HEK293T (cell line): Measurements from ENCODE around the gene CRYGS.

Experiments
- CTCF ChIA-PET: fragments of 350-600 bp; formaldehyde crosslinking; extraction: SDS; loops from one replicate; lab custom pipeline; 2021; ENCODE audit warnings: antibody characterized with exemption, inconsistent platforms; lab: Yijun Ruan, JAX
- POLR2A ChIA-PET: fragments of 350-600 bp; formaldehyde crosslinking; extraction: SDS; loops from one replicate; lab custom pipeline; 2020; ENCODE audit warnings: antibody characterized with exemption, inconsistent platforms; lab: Yijun Ruan, JAX
- DNase-seq: peaks from one replicate; pipeline ENCODE4 v3.0.0; 2012; ENCODE audit warnings: mixed read lengths; ENCODE audit errors: extremely low spot score
- ARNT ChIP-seq: fragments of 450-650 bp; IDR thresholded peaks from 2 replicates; pipeline ENCODE4 v1.6.1; 2017; ENCODE audit warnings: mild to moderate bottlenecking
- BHLHE40 ChIP-seq: fragments of 450-650 bp; IDR thresholded peaks from 2 replicates; pipeline ENCODE4 v1.6.1; 2016; ENCODE audit warnings: mild to moderate bottlenecking, moderate library complexity, borderline replicate concordance
- CTBP1 ChIP-seq: fragments of 450-650 bp; IDR thresholded peaks from 2 replicates; pipeline ENCODE4 v1.6.1; 2016; ENCODE audit warnings: borderline replicate concordance
- ELF4 ChIP-seq: fragments of 450-650 bp; IDR thresholded peaks from 2 replicates; pipeline ENCODE4 v1.6.1; 2017; ENCODE audit warnings: antibody characterized with exemption
- FOXA1 ChIP-seq: fragments of 450-650 bp; IDR thresholded peaks from 2 replicates; pipeline ENCODE4 v1.6.1; 2016; ENCODE audit warnings: mild to moderate bottlenecking
- FOXK2 ChIP-seq: fragments of 450-650 bp; IDR thresholded peaks from 2 replicates; pipeline ENCODE4 v1.6.1; 2016; ENCODE audit warnings: mild to moderate bottlenecking
- FOXM1 ChIP-seq: fragments of 450-650 bp; IDR thresholded peaks from 2 replicates; pipeline ENCODE4 v1.6.1; 2017; ENCODE audit warnings: mild to moderate bottlenecking, borderline replicate concordance
- HDGF ChIP-seq: fragments of 450-650 bp; IDR thresholded peaks from 2 replicates; pipeline ENCODE4 v1.6.1; 2017; ENCODE audit warnings: antibody characterized with exemption, borderline replicate concordance
- L3MBTL2 ChIP-seq: fragments of 450-650 bp; conservative IDR thresholded peaks from 2 replicates; pipeline ENCODE4 v1.6.1; 2016; ENCODE audit warnings: mild to moderate bottlenecking
- LEF1 ChIP-seq: fragments of 450-650 bp; IDR thresholded peaks from 2 replicates; pipeline ENCODE4 v1.6.1; 2017; ENCODE audit warnings: mild to moderate bottlenecking, borderline replicate concordance
- NFRKB ChIP-seq: fragments of 450-650 bp; IDR thresholded peaks from 2 replicates; pipeline ENCODE4 v1.6.1; 2016; ENCODE audit warnings: mild to moderate bottlenecking, moderate library complexity
- SP1 ChIP-seq: fragments of 450-650 bp; IDR thresholded peaks from 2 replicates; pipeline ENCODE4 v1.6.1; 2017
- SUZ12 ChIP-seq: fragments of 450-650 bp; IDR thresholded peaks from 2 replicates; pipeline ENCODE4 v1.6.1; 2016; ENCODE audit warnings: mild to moderate bottlenecking
- TARDBP ChIP-seq: fragments of 450-650 bp; IDR thresholded peaks from 2 replicates; pipeline ENCODE4 v1.6.1; 2016
- ZNF384 ChIP-seq: fragments of 450-650 bp; IDR thresholded peaks from 2 replicates; pipeline ENCODE4 v1.6.1; 2016
- TF ChIP-seq, protein P1 (sequence below): fragments of 450-650 bp; IDR thresholded peaks from 2 replicates; pipeline ENCODE4 v1.6.1; 2016

The CRYGS gene

GRCh38 chr3:186544281-186544680 is at the start of gene CRYGS:
Gene CRYGS (minus strand): TSS chr3:186544380. CDS start chr3:186544326, 54 bp downstream.
- ChIA-PET CTCF (no interaction called here), POLR2A (no interaction called here)
- no peak for DNase-seq
- TF ChIP-seq SUZ12 (no peak), HDGF (no peak), ZNF384 (no peak), BHLHE40 (no peak), SP1 (no peak), CTBP1 (no peak), L3MBTL2 (no peak), FOXM1 (no peak), ELF4 (no peak), FOXA1 (no peak), FOXK2 (no peak), TARDBP (no peak), NFRKB (no peak), LEF1 (no peak), ARNT (no peak)
- TF ChIP-seq, protein P1, sequence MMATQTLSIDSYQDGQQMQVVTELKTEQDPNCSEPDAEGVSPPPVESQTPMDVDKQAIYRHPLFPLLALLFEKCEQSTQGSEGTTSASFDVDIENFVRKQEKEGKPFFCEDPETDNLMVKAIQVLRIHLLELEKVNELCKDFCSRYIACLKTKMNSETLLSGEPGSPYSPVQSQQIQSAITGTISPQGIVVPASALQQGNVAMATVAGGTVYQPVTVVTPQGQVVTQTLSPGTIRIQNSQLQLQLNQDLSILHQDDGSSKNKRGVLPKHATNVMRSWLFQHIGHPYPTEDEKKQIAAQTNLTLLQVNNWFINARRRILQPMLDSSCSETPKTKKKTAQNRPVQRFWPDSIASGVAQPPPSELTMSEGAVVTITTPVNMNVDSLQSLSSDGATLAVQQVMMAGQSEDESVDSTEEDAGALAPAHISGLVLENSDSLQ: no peak

- TF ChIP-seq NFRKB (no peak), FOXM1 (no peak), L3MBTL2 (no peak), ZNF384 (no peak), LEF1 (no peak), BHLHE40 (no peak), FOXK2 (no peak), TARDBP (no peak), SUZ12 (no peak), HDGF (no peak), ARNT (no peak), CTBP1 (no peak), SP1 (no peak)
- TF ChIP-seq, protein P1: no peak
- POLR2A ChIA-PET: no interaction called here
- CTCF ChIA-PET: no interaction called here
- DNase-seq: no peak
These were observed 49.7 kb upstream of the CRYGS start for GRCh38 chr3:186593862-186594261.

- TF ChIP-seq, protein P1: no peak
- no peak for TF ChIP-seq FOXM1
- no peak for TF ChIP-seq ARNT
- no peak for TF ChIP-seq NFRKB
- TF ChIP-seq CTBP1: no peak
- CTCF ChIA-PET: no interaction called here
- DNase-seq: no peak
- POLR2A ChIA-PET: no interaction called here
These were observed 48.5 kb upstream of the CRYGS start for GRCh38 chr3:186592682-186593081.

GRCh38 chr3:186590580-186591295 is 46.6 kb upstream of the CRYGS start:
- CTCF ChIA-PET: no interaction called here
- POLR2A ChIA-PET: no interaction called here
- no peak for TF ChIP-seq LEF1
- TF ChIP-seq CTBP1: no peak
- TF ChIP-seq, protein P1: no peak

DNA sequence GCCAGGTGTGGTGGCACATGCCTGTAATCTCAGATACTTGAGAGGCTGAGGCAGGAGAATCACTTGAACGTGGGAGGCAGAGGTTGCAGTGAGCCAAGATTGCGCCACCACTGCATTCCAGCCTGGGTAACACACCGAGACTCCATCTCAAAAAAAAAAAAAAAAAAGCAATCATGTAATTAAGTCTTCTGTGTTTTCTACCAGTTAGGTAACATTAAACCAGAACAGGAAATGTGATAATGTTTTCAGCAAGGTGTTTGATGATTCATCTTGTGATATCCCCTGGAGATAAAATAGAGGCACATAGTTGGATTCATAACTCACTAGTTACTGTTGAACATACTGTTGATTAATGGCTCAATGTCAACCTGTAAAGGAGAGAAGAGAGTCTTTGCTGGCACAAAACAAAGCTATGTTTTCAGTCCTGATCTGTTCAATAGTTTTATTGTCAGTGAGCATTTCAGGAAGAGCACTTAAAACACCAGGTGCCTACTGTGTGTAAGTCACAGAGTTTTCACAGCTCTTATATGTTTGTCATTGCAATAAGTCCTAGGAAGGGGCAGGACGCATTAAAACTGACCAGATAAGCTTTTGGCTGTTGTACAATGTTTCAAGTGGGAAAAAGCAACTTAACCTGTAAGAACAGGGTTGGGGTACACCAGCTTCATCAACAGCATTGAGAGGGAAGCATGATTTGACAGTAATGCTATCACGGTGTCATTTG is 45.8 kb upstream of the CRYGS start:
- ChIA-PET POLR2A (interaction anchor here (1.4 kb wide), 1 partner anchor 20 kb away, joined by 3 read pairs; the partner anchor contains the start of gene DNAJB11), CTCF (interaction anchor here (0.6 to 1.1 kb wide), 4 partner anchors 27 to 238 kb away, joined by 3 to 5 read pairs (median 4); no protein-coding TSS in a partner anchor)
- TF ChIP-seq NFRKB (no peak), FOXK2 (no peak), FOXM1 (no peak), BHLHE40 (no peak)
- TF ChIP-seq, protein P1: no peak
- no peak for DNase-seq

More at GRCh38 chr3:186590580-186591295, 46.6 kb upstream of the CRYGS start:
- DNase-seq: no peak
